Ascending aorta (tissue), 2 donors: ENCODE measurements around the gene AUTS2. TPM values are rescaled to one million over a fixed set of nuclear protein-coding genes. Genes with fewer than 3 reads are reported as not detected.
"Not testable (repeated sequence)": the region's sequence is repeated elsewhere in the genome, so short reads cannot be mapped to it uniquely, and the experiment has no call there.

Experiments
- DNase-seq, 2 donors: peaks; one replicate each; pipeline ENCODE4 v3.0.0-alpha.2; 2019; ENCODE audit warnings: low spot score in 2 of 2
- H3K27ac ChIP-seq, 2 donors: fragments of 200-600 bp; sonication (generic); one replicate each; pipeline ENCODE4 v1.5.1; 2016 to 2017; ENCODE audit warnings: mild to moderate bottlenecking in 1 of 2
- H3K27me3 ChIP-seq: fragments of 200-600 bp; sonication (generic); one replicate; pipeline ENCODE4 v1.5.1; 2017
- H3K36me3 ChIP-seq, 2 donors: fragments of 200-600 bp; sonication (generic); one replicate each; pipeline ENCODE4 v1.5.1; 2016
- H3K4me1 ChIP-seq, 2 donors: fragments of 200-600 bp; sonication (generic); one replicate each; pipeline ENCODE4 v1.5.1; 2016 to 2017; ENCODE audit warnings: mild to moderate bottlenecking in 1 of 2
- H3K4me3 ChIP-seq, 2 donors: fragments of 200-600 bp; sonication (generic); one replicate each; pipeline ENCODE4 v1.5.1; 2016 to 2017; ENCODE audit warnings: mild to moderate bottlenecking in 1 of 2
- H3K9me3 ChIP-seq, 2 donors: fragments of 200-600 bp; sonication (generic); one replicate each; pipeline ENCODE4 v1.5.1; 2016
- CTCF ChIP-seq, 3 experiments: fragments of 200-600 bp in 2 of 3; fragments of 450-650 bp in 1 of 3; sonication (generic) in 2 of 3; IDR thresholded peaks; one replicate each; pipeline ENCODE4 v1.5.1; 2016 to 2019; ENCODE audit warnings: antibody characterized with exemption in 3 of 3, mild to moderate bottlenecking in 1 of 3, moderate library complexity in 1 of 3
- intact Hi-C: fragments of 100-400 bp; cut with DNase I; formaldehyde crosslinking; loops from one replicate; pipeline ENCODE4 v1.15.1; 2023
- total RNA-seq: library from RNA; depleted of rRNA; stranded (reverse); fragments of >200 nt; gene quantifications from one replicate; pipeline ENCODE4 v1.1.0, GENCODE V29; 2016

Gene AUTS2
- total RNA-seq, 1 donor from 2014 or later = 90.4 TPM

- Histone ChIP-seq H3K4me1 (no peaks in the 10 kb centered on the region), H3K27me3 (no peaks in the 10 kb centered on the region), H3K4me3 (no peak overlapping the region), H3K27ac (no peak overlapping the region), H3K9me3 (peaks cover 0 to 8% of the 10 kb centered on the region in 2 donors), H3K36me3 (no peaks in the 10 kb centered on the region)
- intact Hi-C loops = no loop called here
- TF ChIP-seq CTCF (IDR thresholded peaks at IDR 0.05) = no peak
- no peak for DNase-seq
Measured at GRCh38 chr7:70726294-70726693, 1128.0 kb downstream of the AUTS2 start.

- no peak for DNase-seq
- intact Hi-C loops = no loop called here
- H3K9me3 ChIP-seq = peaks cover 0 to 8% of the 10 kb centered on the region in 2 donors
- H3K27me3 ChIP-seq = no peaks in the 10 kb centered on the region
- H3K27ac ChIP-seq = no peak overlapping the region
- H3K4me3 ChIP-seq = no peak overlapping the region
- TF ChIP-seq CTCF (IDR thresholded peaks at IDR 0.05) = no peak
- H3K36me3 ChIP-seq = no peaks in the 10 kb centered on the region
- H3K4me1 ChIP-seq = no peaks in the 10 kb centered on the region
Measured at GRCh38 chr7:70726951-70727378, 1128.7 kb downstream of the AUTS2 start.

GRCh38 chr7:70727861-70728260 is 1129.6 kb downstream of the AUTS2 start:
- Histone ChIP-seq H3K4me1 (no peaks in the 10 kb centered on the region), H3K4me3 (no peak overlapping the region), H3K27ac (no peak overlapping the region), H3K36me3 (no peaks in the 10 kb centered on the region), H3K27me3 (no peaks in the 10 kb centered on the region), H3K9me3 (peaks cover 0 to 8% of the 10 kb centered on the region in 2 donors)
- intact Hi-C loops = no loop called here
- DNase-seq = no peak
- no peak for TF ChIP-seq CTCF (IDR thresholded peaks at IDR 0.05)

GRCh38 chr7:70728872-70729552 is 1130.7 kb downstream of the AUTS2 start:
- no peak for DNase-seq
- intact Hi-C loops = no loop called here
- Histone ChIP-seq H3K4me1 (peaks cover 0 to 2% of the 10 kb centered on the region in 2 donors), H3K27me3 (no peaks in the 10 kb centered on the region), H3K27ac (no peak overlapping the region), H3K9me3 (peaks cover 0 to 8% of the 10 kb centered on the region in 2 donors), H3K36me3 (no peaks in the 10 kb centered on the region), H3K4me3 (no peak overlapping the region)
- no peak for TF ChIP-seq CTCF (IDR thresholded peaks at IDR 0.05)

GRCh38 chr7:70729553-70730157 is 1131.4 kb downstream of the AUTS2 start:
- not testable (repeated sequence) for H3K4me3 ChIP-seq, DNase-seq, H3K27ac ChIP-seq, H3K36me3 ChIP-seq, H3K9me3 ChIP-seq, H3K27me3 ChIP-seq, H3K4me1 ChIP-seq
- intact Hi-C loops = loop anchor here (10.0 kb wide), 1 partner anchor 55 kb away; no protein-coding TSS in a partner anchor

- intact Hi-C loops = loop anchor here (10.0 kb wide), 1 partner anchor 56 kb away; no protein-coding TSS in a partner anchor
Measured at GRCh38 chr7:70730451-70731110, 1132.3 kb downstream of the AUTS2 start.

More at GRCh38 chr7:70730451-70731110, 1132.3 kb downstream of the AUTS2 start:
- TF ChIP-seq CTCF (IDR thresholded peaks at IDR 0.05) = no peak
- peaks cover 3 to 14% of the 10 kb centered on the region in 2 donors for H3K4me1 ChIP-seq
- peaks cover 0 to 8% of the 10 kb centered on the region in 2 donors for H3K9me3 ChIP-seq
- H3K27me3 ChIP-seq = no peaks in the 10 kb centered on the region
- no peaks in the 10 kb centered on the region for H3K36me3 ChIP-seq
- no peak overlapping the region for H3K27ac ChIP-seq
- DNase-seq = no peak
- H3K4me3 ChIP-seq = no peak overlapping the region
